HepG2 (cell line): ENCODE results near the gene HYOU1. TPM values are rescaled to one million over a fixed set of nuclear protein-coding genes. Genes with fewer than 3 reads are reported as not detected.
A peak's percentile ranks its signal among the peaks of the same experiment; 100 is the strongest.

Experiments
- ATAC-seq: fragments of 200-7000 bp; cut with Tn5 transposase; 3 replicates; pipeline ENCODE4 v1.9.1; 2020; ENCODE audit warnings: mild to moderate bottlenecking, moderate library complexity
- BruUV-seq: library from RNA; stranded (reverse); fragments of 400-500 nt; replicated peaks from 2 replicates; lab custom pipeline; 2021; lab: Mats Ljungman, UMichigan
- CTCF ChIA-PET: fragments of 300-600 bp; formaldehyde crosslinking; extraction: SDS; loops from one replicate; lab custom pipeline; 2021; ENCODE audit warnings: low total read pairs, inconsistent platforms, low intra/inter-chr PET ratio; lab: Yijun Ruan, JAX
- POLR2A ChIA-PET: fragments of 350-600 bp; sonication (Branson Sonifier 250); formaldehyde crosslinking; loops from one replicate; lab custom pipeline; 2020; ENCODE audit warnings: antibody characterized with exemption, inconsistent platforms; lab: Yijun Ruan, JAX
- DNase-seq: peaks from one replicate; pipeline ENCODE4 v3.0.0-alpha.2; 2015; ENCODE audit warnings: low spot score
- FAIRE-seq: peaks from 3 replicates; lab custom pipeline; 2011; peaks lifted over from hg19 to GRCh38; lab: Jason Lieb, UNC
- H2AFZ ChIP-seq: one replicate; pipeline ENCODE4 v1.6.1; 2011; ENCODE audit warnings: low read length, inconsistent platforms
- H3K27ac ChIP-seq: fragments of 300-600 bp; 3 replicates; pipeline ENCODE4 v1.8.0; 2011; ENCODE audit warnings: mixed run types, mild to moderate bottlenecking, mixed read lengths, low read length, inconsistent platforms; ENCODE audit not compliant: insufficient read depth; ENCODE audit errors: extremely low read length
- H3K27me3 ChIP-seq, 2 experiments: fragments of 200-600 bp in 1 of 2; 2 replicates in 1 of 2; 3 replicates in 1 of 2; pipeline versions ENCODE4 v1.6.0 to v1.8.0; 2011; ENCODE audit warnings: low read length in 2 of 2, mild to moderate bottlenecking in 2 of 2, moderate library complexity in 2 of 2, inconsistent platforms in 1 of 2; ENCODE audit not compliant: insufficient read depth in 2 of 2, control insufficient read depth in 1 of 2
- H3K36me3 ChIP-seq, 2 experiments: fragments of 200-600 bp in 1 of 2; replicated peaks in 1 of 2; 2 replicates in 1 of 2; 3 replicates in 1 of 2; pipeline versions ENCODE4 v1.5.1 to v1.8.0; 2011; ENCODE audit warnings: low read length in 2 of 2, inconsistent platforms in 1 of 2; ENCODE audit not compliant: insufficient read depth in 2 of 2, control insufficient read depth in 1 of 2
- H3K4me1 ChIP-seq: 2 replicates; pipeline ENCODE4 v1.5.1; 2012; ENCODE audit warnings: low read length, inconsistent platforms; ENCODE audit not compliant: insufficient read depth
- H3K4me2 ChIP-seq: 2 replicates; pipeline ENCODE4 v1.6.0; 2011; ENCODE audit warnings: low read depth, low read length, inconsistent platforms
- H3K4me3 ChIP-seq, 3 experiments: fragments of 200-600 bp in 1 of 3; sonication (generic), shearing (Covaris generic) in 1 of 3; replicated peaks in 1 of 3; 2 replicates each; pipeline ENCODE4 v1.5.1; 2011 to 2016; ENCODE audit warnings: low read length in 3 of 3, inconsistent platforms in 2 of 3, low read depth in 2 of 3, mild to moderate bottlenecking in 2 of 3, control low read depth in 1 of 3, mixed read lengths in 1 of 3; ENCODE audit not compliant: insufficient read depth in 1 of 3
- H3K79me2 ChIP-seq: one replicate; pipeline ENCODE4 v1.6.1; 2011; ENCODE audit warnings: low read length, inconsistent platforms; ENCODE audit not compliant: insufficient read depth
- H3K9ac ChIP-seq: 2 replicates; pipeline ENCODE4 v1.6.0; 2011; ENCODE audit warnings: mild to moderate bottlenecking, low read depth, low read length, inconsistent platforms; ENCODE audit not compliant: insufficient read depth
- H3K9me3 ChIP-seq: 2 replicates; pipeline ENCODE4 v1.5.1; 2012; ENCODE audit warnings: mild to moderate bottlenecking, low read length
- H4K20me1 ChIP-seq: 2 replicates; pipeline ENCODE4 v1.6.0; 2011; ENCODE audit warnings: inconsistent platforms, mild to moderate bottlenecking, low read length, moderate library complexity; ENCODE audit not compliant: insufficient read depth
- RBFOX2 ChIP-seq: fragments of 200-400 bp; formaldehyde crosslinking; IDR thresholded peaks from 2 replicates; pipeline ENCODE4 v1.6.1; 2017; ENCODE audit warnings: low read depth, mild to moderate bottlenecking, low read length
- RERE ChIP-seq: IDR thresholded peaks from 2 replicates; pipeline ENCODE4 v1.6.1; 2016; ENCODE audit warnings: low read depth, missing genetic modification reagents, missing compliant biosample characterization
- in situ Hi-C: cut with HindIII; loops from 2 replicates; pipeline ENCODE4 v1.10.0; 2017; ENCODE audit warnings: low pct_unique_long_range_greater_than_20kb; ENCODE audit not compliant: extremely low pct_ligation_motif_present
- intact Hi-C: fragments of 100-400 bp; cut with micrococcal nuclease; formaldehyde crosslinking; loops from one replicate; pipeline ENCODE4 v1.10.0; 2022; ENCODE audit not compliant: unreplicated experiment
- polyA plus RNA-seq, 8 experiments: library from polyadenylated mRNA; depleted of rRNA in 3 of 8; stranded (reverse) in 7 of 8; unstranded in 1 of 8; fragments of >200 nt; fragmentation: Illumina TruSeq in 4 of 8; extraction: Trizol in 4 of 8; gene quantifications; 2 replicates each; pipeline versions ENCODE4 v1.2.1 to v1.2.3, GENCODE V29; 2011 to 2016; ENCODE audit warnings: low read depth in 4 of 8, missing spikeins in 1 of 8, mixed read lengths in 1 of 8; ENCODE audit not compliant: insufficient read depth in 1 of 8
- total RNA-seq, 5 experiments: library from RNA; depleted of rRNA; stranded (reverse); fragments of >200 nt; fragmentation: Illumina TruSeq; extraction: Trizol; gene quantifications; 2 replicates each; pipeline ENCODE4 v1.2.3, GENCODE V29; 2016; ENCODE audit warnings: low read depth in 1 of 5

Gene HYOU1
- total and polyA plus RNA-seq, 2 of the 13 experiments (the other 11 are each of a cell fraction or from before 2014, with no cell fraction given), result 127 to 155 TPM

DNA sequence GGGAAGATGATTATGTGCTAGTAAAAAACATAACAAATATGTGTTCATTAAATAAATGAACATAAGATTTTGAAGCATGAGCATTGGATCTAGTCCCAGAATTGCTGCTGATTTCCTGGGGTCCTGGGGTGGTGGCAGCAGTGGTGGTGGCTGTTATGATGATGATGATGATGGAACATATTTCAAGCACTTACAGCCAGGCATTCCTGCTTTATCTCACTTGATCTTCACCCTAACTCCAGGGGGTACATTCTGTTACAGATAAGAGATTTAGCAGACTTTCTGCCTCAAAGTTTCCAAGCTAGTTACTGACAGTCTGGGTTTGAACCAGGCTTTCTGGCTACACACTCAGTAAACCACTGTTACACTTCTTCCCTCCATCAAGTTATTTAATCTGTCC, 33.3 kb downstream of the HYOU1 start:
- Histone ChIP-seq H3K27me3 (peaks cover 0 to 3% of the 10 kb centered on the region in 2 experiments; a peak in 2 of 5 replicates), H3K9ac (no peak overlapping the region), H3K27ac (peak overlapping the region; percentile 77), H3K4me3 (no peak overlapping the region), H3K9me3 (no peaks in the 10 kb centered on the region), H3K36me3 (peaks cover 4% of the 10 kb centered on the region in 2 experiments; a peak in 3 of 5 replicates), H3K4me2 (peak overlapping the region; percentile 99), H3K4me1 (peaks cover 92% of the 10 kb centered on the region), H4K20me1 (peaks cover 5% of the 10 kb centered on the region; the same call in 1 of the 2 replicates), H2AFZ (no peak overlapping the region), H3K79me2 (peaks cover 62% of the 10 kb centered on the region)
- FAIRE-seq, result no peak
- TF ChIP-seq RERE (CRISPR knock-in tag) (no peak), RBFOX2 (peak; percentile 45; the same call in 1 of the 2 replicates)
- in situ Hi-C loops, result no loop called here
- CTCF ChIA-PET, result no interaction called here
- DNase-seq, result no peak
- POLR2A ChIA-PET, result interaction anchor here (1.0 to 2.8 kb wide), 5 partner anchors 8 to 71 kb away, joined by 3 to 12 read pairs (median 6); partner anchors contain the start of genes CENATAC and VPS11
- BruUV-seq, result no TSS peak
- ATAC-seq, result no peak
- intact Hi-C loops, result no loop called here
